Loucy (cell line): ENCODE measurements around the gene PHOSPHO1.

ENCODE experiments used
- H2AFZ ChIP-seq: fragments of 200-600 bp; sonication (generic); 2 replicates; pipeline ENCODE4 v1.6.0; 2016; ENCODE audit warnings: antibody characterized with exemption, mild to moderate bottlenecking, low read length, moderate library complexity
- H3F3A ChIP-seq: fragments of 200-600 bp; 2 replicates; pipeline ENCODE4 v1.6.0; 2016; ENCODE audit warnings: antibody characterized with exemption, low read depth, mild to moderate bottlenecking
- H3K27me3 ChIP-seq: fragments of 200-600 bp; sonication (generic); 2 replicates; pipeline ENCODE4 v1.6.1; 2014; ENCODE audit warnings: low read length, mild to moderate bottlenecking; ENCODE audit not compliant: insufficient read depth, poor library complexity, severe bottlenecking
- H3K36me3 ChIP-seq: fragments of 200-600 bp; sonication (generic); 2 replicates; pipeline ENCODE4 v1.6.1; 2016; ENCODE audit warnings: low read length; ENCODE audit not compliant: insufficient read depth
- H3K4me1 ChIP-seq: fragments of 200-600 bp; sonication (generic); 2 replicates; pipeline ENCODE4 v1.5.1; 2014; ENCODE audit warnings: low read length, mild to moderate bottlenecking; ENCODE audit not compliant: insufficient read depth, poor library complexity, severe bottlenecking
- H3K4me2 ChIP-seq: fragments of 200-600 bp; sonication (generic); 2 replicates; pipeline ENCODE4 v1.6.0; 2014; ENCODE audit warnings: antibody characterized with exemption, low read length, low read depth, mild to moderate bottlenecking; ENCODE audit not compliant: poor library complexity, severe bottlenecking
- H3K4me3 ChIP-seq: fragments of 200-600 bp; sonication (generic); 2 replicates; pipeline ENCODE4 v1.5.1; 2014; ENCODE audit warnings: low read length, mild to moderate bottlenecking, mixed read lengths; ENCODE audit not compliant: poor library complexity, severe bottlenecking
- H3K79me2 ChIP-seq: fragments of 200-600 bp; sonication (generic); 2 replicates; pipeline ENCODE4 v1.6.1; 2014; ENCODE audit warnings: low read length; ENCODE audit not compliant: insufficient read depth
- H3K9ac ChIP-seq: fragments of 200-600 bp; sonication (generic); 2 replicates; pipeline ENCODE4 v1.6.0; 2014; ENCODE audit warnings: mild to moderate bottlenecking, low read depth, low read length, moderate library complexity; ENCODE audit not compliant: poor library complexity, severe bottlenecking
- H3K9me2 ChIP-seq: fragments of 200-600 bp; sonication (generic); replicated peaks from 2 replicates; pipeline ENCODE4 v1.6.1; 2016; ENCODE audit warnings: low read depth, low read length, mixed read lengths
- H3K9me3 ChIP-seq: fragments of 200-600 bp; sonication (generic); 2 replicates; pipeline ENCODE4 v1.6.1; 2014; ENCODE audit warnings: mild to moderate bottlenecking, antibody characterized with exemption, low read length, low read depth; ENCODE audit not compliant: insufficient read depth
- H4K20me1 ChIP-seq: fragments of 200-600 bp; sonication (generic); 2 replicates; pipeline ENCODE4 v1.6.0; 2014; ENCODE audit warnings: antibody characterized with exemption, low read length, mild to moderate bottlenecking; ENCODE audit not compliant: insufficient read depth, poor library complexity, severe bottlenecking
- CTCF ChIP-seq: fragments of 200-600 bp; sonication (generic); conservative IDR thresholded peaks from 2 replicates; pipeline ENCODE4 v1.5.1; 2014; ENCODE audit warnings: mild to moderate bottlenecking, antibody characterized with exemption, low read length
- EZH2phosphoT487 ChIP-seq: fragments of 200-600 bp; IDR thresholded peaks from 2 replicates; pipeline ENCODE4 v1.6.1; 2018; ENCODE audit warnings: antibody characterized with exemption, mild to moderate bottlenecking, moderate library complexity, borderline replicate concordance

PHOSPHO1 gene

GRCh38 chr17:49219987-49220386 is 10.6 kb downstream of the PHOSPHO1 start:
- Histone ChIP-seq H3K9me2 (no peaks in the 10 kb centered on the region), H3F3A (no peaks in the 10 kb centered on the region), H3K4me2 (no peak overlapping the region), H3K9ac (no peak overlapping the region), H3K9me3 (no peaks in the 10 kb centered on the region), H3K36me3 (peaks cover 4% of the 10 kb centered on the region; the same call in 1 of the 2 replicates), H3K4me3 (no peak overlapping the region), H3K79me2 (peaks cover 15% of the 10 kb centered on the region; the same call in 1 of the 2 replicates), H3K27me3 (no peaks in the 10 kb centered on the region), H4K20me1 (no peaks in the 10 kb centered on the region), H3K4me1 (peaks cover 30% of the 10 kb centered on the region), H2AFZ (no peak overlapping the region)
- TF ChIP-seq EZH2phosphoT487 (no peak), CTCF (no peak)

GRCh38 chr17:49218941-49219913 is 11.4 kb downstream of the PHOSPHO1 start:
- H3K9me2 ChIP-seq = no peaks in the 10 kb centered on the region
- H3K9ac ChIP-seq = peak overlapping the region; percentile 60
- peaks cover 37% of the 10 kb centered on the region for H3K4me1 ChIP-seq
- peaks cover 4% of the 10 kb centered on the region; the same call in 1 of the 2 replicates for H3K36me3 ChIP-seq
- H3K4me3 ChIP-seq = no peak overlapping the region
- no peaks in the 10 kb centered on the region for H4K20me1 ChIP-seq
- no peaks in the 10 kb centered on the region for H3K9me3 ChIP-seq
- no peaks in the 10 kb centered on the region for H3F3A ChIP-seq
- peak overlapping the region; percentile 79 for H3K4me2 ChIP-seq
- H3K79me2 ChIP-seq = peaks cover 21% of the 10 kb centered on the region; the same call in 1 of the 2 replicates
- no peaks in the 10 kb centered on the region for H3K27me3 ChIP-seq
- peak; percentile 28 for TF ChIP-seq CTCF
- TF ChIP-seq EZH2phosphoT487 = no peak
- no peak overlapping the region for H2AFZ ChIP-seq

- no peaks in the 10 kb centered on the region for H3K27me3 ChIP-seq
- no peaks in the 10 kb centered on the region for H3K9me3 ChIP-seq
- peak overlapping the region; percentile 79 for H3K4me2 ChIP-seq
- peaks cover 35% of the 10 kb centered on the region for H3K79me2 ChIP-seq
- peak overlapping the region; percentile 60 for H3K9ac ChIP-seq
- H3K9me2 ChIP-seq = no peaks in the 10 kb centered on the region
- H3K36me3 ChIP-seq = peaks cover 4% of the 10 kb centered on the region; the same call in 1 of the 2 replicates
- no peaks in the 10 kb centered on the region for H3F3A ChIP-seq
- peak overlapping the region; percentile 51 for H2AFZ ChIP-seq
- peak overlapping the region; percentile 62 for H3K4me3 ChIP-seq
- no peaks in the 10 kb centered on the region for H4K20me1 ChIP-seq
- TF ChIP-seq EZH2phosphoT487 = no peak
- H3K4me1 ChIP-seq = peaks cover 50% of the 10 kb centered on the region
These were observed 12.8 kb downstream of the PHOSPHO1 start for GRCh38 chr17:49217651-49218413.
